Stimulated activated CD8-positive, alpha-beta memory T cell treated with anti-CD3 and anti-CD28 coated beads, Interleukin-12 subunit alpha, Interleukin-12 subunit beta, amount 100 ng/mL, for 24 hours (primary cell): ENCODE data around the gene IL22.

Source experiments
- DNase-seq: peaks from one replicate; pipeline ENCODE4 v3.0.0-alpha.2; 2020; ENCODE audit errors: extremely low read depth

The IL22 gene

GRCh38 chr12:68253504-68253903, at the start of gene IL22:
Gene IL22 (minus strand): TSS chr12:68253604. CDS start chr12:68253448, 156 bp downstream.
- DNase-seq = no peak

- no peak for DNase-seq
These were observed 44.5 kb upstream of the IL22 start for GRCh38 chr12:68297929-68298328.

GRCh38 chr12:68294251-68294650, 40.8 kb upstream of the IL22 start:
- no peak for DNase-seq

- DNase-seq = no peak
These were observed 39.9 kb upstream of the IL22 start for GRCh38 chr12:68293347-68293746.

- no peak for DNase-seq
These were observed 38.9 kb upstream of the IL22 start for GRCh38 chr12:68292151-68292943.

GRCh38 chr12:68291396-68292036, 38.1 kb upstream of the IL22 start:
- no peak for DNase-seq

- DNase-seq = no peak
These were observed 36.7 kb upstream of the IL22 start for GRCh38 chr12:68290126-68290525.

GRCh38 chr12:68287106-68287505, 33.7 kb upstream of the IL22 start:
- no peak for DNase-seq

GRCh38 chr12:68286396-68286795, 33.0 kb upstream of the IL22 start:
- no peak for DNase-seq

- no peak for DNase-seq
These were observed 32.1 kb upstream of the IL22 start for GRCh38 chr12:68285541-68285940.

- no peak for DNase-seq
These were observed 28.1 kb upstream of the IL22 start for GRCh38 chr12:68281322-68282077.

GRCh38 chr12:68280240-68280639, 26.8 kb upstream of the IL22 start:
- no peak for DNase-seq

GRCh38 chr12:68279227-68280054, 26.0 kb upstream of the IL22 start:
- DNase-seq = no peak

- no peak for DNase-seq
These were observed 23.1 kb upstream of the IL22 start for GRCh38 chr12:68276402-68276930.

GRCh38 chr12:68272732-68273131, 19.3 kb upstream of the IL22 start:
- DNase-seq = no peak

GRCh38 chr12:68271346-68271745, 17.9 kb upstream of the IL22 start:
- no peak for DNase-seq

- no peak for DNase-seq
These were observed 17.0 kb upstream of the IL22 start for GRCh38 chr12:68270358-68270757.

- DNase-seq = no peak
These were observed 16.4 kb upstream of the IL22 start for GRCh38 chr12:68269779-68270178.

GRCh38 chr12:68268967-68269366, 15.6 kb upstream of the IL22 start:
- DNase-seq = no peak

GRCh38 chr12:68267892-68268396, 14.5 kb upstream of the IL22 start:
- DNase-seq = no peak

GRCh38 chr12:68264857-68265256, 11.5 kb upstream of the IL22 start:
- DNase-seq = no peak
